NCI-H69 (cell line): Measurements from ENCODE around the gene USP31.

Source experiments
- DNase-seq: peaks from one replicate; lab custom pipeline; 2025; lab: John Stamatoyannopoulos, UW

Gene USP31

DNA sequence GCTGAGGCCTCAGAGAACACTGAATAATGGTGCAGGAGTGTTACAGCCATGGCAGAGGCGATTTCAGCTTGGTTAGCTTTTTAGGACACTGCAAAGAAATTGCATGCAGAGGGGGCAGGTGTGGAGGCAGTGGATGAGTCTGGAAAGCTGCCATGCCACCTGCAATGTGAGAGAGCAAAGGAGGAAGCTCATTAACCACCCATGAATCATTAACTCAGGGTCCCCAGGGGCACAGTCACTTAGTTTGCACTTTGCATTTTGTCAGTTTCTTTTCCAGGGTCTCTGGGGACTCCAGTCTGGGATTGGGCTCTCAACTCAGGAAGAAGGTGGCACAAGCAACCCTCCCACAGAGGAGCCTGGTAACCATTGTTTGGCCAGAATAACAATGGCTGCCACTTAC lies 132.9 kb downstream of the USP31 start:
- DNase-seq: peak; percentile 87

DNA sequence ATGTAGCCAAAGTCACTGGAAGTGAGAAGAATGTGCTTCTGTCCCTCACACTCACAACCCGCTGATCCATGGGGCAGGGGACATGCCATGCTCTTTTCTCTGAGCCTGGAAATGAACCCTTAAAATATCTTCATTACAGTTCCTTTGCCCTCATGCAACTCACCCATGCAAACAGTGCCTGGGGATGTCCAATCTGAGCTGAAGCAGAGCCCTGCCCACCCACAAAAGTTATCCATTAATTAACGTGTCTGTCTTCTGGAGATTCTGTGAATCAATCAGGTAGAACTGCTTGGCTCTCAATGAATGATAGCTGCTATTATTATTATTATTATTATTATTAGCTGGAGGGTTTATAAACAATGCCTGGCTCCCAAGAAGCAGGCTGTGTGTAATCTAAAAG lies 133.7 kb downstream of the USP31 start:
- no peak for DNase-seq

DNA sequence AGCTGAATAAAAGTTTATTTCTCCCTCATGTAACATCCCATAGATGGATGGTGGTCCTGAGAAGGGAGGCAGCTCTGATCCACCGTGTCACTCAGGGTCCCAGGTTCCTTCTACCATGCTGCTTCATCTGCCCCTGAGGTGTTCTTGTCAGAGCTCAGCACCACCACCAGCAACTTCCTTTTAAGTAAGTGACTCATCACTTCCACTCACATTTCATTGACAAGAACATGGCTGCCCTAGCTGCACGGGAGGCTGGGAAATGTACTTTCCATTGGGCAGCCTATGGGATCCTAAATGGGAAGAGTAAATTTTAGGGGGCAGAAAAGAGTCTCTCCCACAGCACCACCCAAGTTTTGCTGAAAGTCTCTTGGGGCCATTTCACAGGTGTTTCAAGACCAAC lies 134.7 kb downstream of the USP31 start:
- DNase-seq: no peak
